A549 treated with Hydrocortisone at 1 μM for 4 hours (cell line): ENCODE measurements around the gene GLP2R. TPM values are rescaled to one million over a fixed set of nuclear protein-coding genes. Genes with fewer than 3 reads are reported as not detected.

Experiments
- total RNA-seq: library from RNA; stranded (reverse); fragments of 200-300 nt; extraction: Qiagen RNA extraction; gene quantifications from 5 replicates; pipeline ENCODE4 v1.2.3, GENCODE V29; 2022

GLP2R gene
- 5.7 to 16.7 TPM (median 7.8 TPM) in 5 replicates for total RNA-seq

GRCh38 chr17:9825641-9826150 lies at the start of gene GLP2R:
GLP2R (plus strand) TSS chr17:9825924; CDS start chr17:9826064, 140 bp downstream.

DNA sequence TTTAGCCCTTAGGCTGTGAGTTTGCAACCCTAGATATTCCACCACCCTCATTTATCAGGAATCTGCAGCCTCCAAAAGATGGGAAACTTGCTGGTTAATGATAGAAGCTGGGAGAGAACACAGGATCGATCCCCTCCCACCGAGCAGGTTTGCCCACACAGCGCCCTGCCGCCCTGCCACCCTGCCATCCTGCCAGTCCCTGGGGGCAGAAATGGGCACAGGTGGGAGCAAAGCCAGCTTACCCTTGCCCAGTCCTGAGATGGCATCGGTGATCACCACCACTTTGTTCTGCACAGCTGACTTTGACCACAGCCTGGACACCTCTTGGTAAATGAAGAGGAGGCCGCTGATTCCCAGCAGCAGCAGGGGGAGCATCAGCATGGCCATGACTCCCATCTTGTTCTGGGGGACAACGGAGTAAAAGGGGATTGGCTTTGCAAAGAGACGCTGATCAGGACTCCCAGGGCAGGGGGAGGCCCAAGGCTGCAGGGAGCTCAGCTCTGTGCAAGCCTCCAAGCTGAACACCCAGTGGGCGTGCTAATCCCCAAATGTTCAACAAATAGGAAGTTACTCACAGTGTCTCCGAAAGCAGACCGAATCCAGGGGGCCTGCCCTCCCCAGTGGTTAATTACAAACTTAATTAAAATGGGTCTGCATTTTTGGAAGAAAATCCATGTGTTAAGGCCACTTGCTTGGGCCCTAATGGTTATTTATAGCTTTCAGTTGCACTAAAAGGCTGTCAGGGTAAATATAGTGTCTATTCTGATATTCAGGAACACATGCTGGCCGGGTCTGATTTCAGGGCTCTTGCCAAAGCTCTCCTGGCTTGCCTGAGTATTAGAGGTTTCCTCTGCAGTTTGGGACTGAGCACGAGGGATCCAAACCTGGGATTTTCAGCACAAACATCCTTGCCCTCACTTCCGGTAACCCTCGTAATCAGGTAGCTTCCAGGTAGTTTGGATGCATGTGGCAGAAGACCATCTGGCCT lies 34.5 kb upstream of the GLP2R start, which contains the start of gene DHRS7C:
DHRS7C (minus strand) TSS at position 704 of the 988 bp plus-strand sequence; CDS start at position 396, 308 bp downstream.

DNA sequence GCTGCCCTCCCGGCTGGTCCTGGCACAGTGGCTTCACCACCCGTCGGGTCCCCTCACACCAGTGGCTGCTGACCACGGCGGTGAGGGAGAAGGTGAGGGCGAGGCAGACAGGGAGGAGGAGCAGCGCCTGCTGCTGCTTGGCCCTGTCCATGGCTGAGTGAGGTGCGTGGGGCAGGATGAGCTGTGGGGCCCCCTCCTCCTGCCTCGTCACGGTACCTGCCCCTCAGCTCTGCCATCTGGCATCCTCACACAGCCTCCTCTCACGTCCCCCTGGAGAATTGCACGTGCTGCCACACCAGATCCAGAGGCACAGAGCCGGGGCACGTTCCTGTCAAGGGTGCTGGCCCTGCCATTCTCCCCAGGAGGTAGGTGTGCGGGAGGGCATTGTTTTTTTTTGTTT lies 3.8 kb upstream of the GLP2R start, which contains the start of gene GSG1L2:
GSG1L2 (minus strand) TSS at position 159 of the 400 bp plus-strand sequence; CDS start at position 151, 8 bp downstream.

DNA sequence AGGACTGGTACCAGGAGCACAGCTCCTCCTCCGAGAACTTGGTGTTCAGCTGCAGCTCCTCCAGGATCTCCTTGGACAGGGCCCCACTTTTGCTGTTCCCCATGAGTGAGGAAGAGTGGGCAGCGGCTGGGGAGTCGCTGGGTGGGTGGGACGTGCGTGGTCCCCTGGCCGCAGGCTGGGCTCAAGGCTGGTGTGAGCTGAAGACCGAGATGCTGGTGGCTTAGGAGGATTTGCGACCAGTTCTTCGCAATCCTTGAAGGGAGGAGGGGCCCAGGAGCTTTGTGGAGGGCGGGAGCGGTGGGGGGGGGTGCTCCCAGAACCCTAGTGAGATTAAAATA lies 79.3 kb downstream of the GLP2R start, which contains the start of gene RCVRN:
RCVRN (minus strand) TSS at position 194 of the 338 bp plus-strand sequence; CDS start at position 103, 91 bp downstream.

Other genes starting within 250 kb of the GLP2R start
- gene CFAP52, start 249.3 kb upstream of the GLP2R start, total RNA-seq: not detected in 5 replicates
- 3.4 to 4.5 TPM (median 4.0 TPM) in 5 replicates for gene USP43, start 180.4 kb upstream of the GLP2R start, total RNA-seq
- gene DHRS7C, start 34.3 kb upstream of the GLP2R start, total RNA-seq: not detected in 5 replicates
- not detected in 5 replicates for gene GSG1L2, start 3.8 kb upstream of the GLP2R start, total RNA-seq
- gene RCVRN, start 79.3 kb downstream of the GLP2R start, total RNA-seq: 0.13 TPM in 1 of 5 replicates, not detected in the others